GM18520 (cell line): ENCODE results near the gene C14orf180.

Source experiments
- ATAC-seq: cut with Tn5 transposase; IDR thresholded peaks from one replicate; pipeline ENCODE4 v1.9.1; 2021; ENCODE audit not compliant: unreplicated experiment

C14orf180 gene

DNA sequence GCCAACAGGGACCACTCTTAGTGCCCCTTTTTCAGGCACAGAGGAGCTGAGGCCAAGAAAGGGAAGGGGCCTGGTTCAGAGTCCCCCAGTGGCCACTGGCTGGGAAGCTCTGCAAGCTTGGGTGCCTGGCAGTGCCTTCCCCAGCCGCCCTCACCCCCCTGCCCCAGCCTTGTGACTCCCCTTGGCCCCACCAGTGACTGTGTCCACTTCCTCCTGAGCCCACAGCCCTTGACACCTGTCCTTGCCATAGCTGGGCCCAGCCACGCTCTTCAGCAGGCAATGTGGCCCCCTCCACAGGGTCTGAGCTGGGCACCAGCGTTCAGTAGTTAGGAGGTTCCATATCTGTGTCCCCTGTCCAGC, 19.0 kb upstream of the C14orf180 start:
- no peak for ATAC-seq

DNA sequence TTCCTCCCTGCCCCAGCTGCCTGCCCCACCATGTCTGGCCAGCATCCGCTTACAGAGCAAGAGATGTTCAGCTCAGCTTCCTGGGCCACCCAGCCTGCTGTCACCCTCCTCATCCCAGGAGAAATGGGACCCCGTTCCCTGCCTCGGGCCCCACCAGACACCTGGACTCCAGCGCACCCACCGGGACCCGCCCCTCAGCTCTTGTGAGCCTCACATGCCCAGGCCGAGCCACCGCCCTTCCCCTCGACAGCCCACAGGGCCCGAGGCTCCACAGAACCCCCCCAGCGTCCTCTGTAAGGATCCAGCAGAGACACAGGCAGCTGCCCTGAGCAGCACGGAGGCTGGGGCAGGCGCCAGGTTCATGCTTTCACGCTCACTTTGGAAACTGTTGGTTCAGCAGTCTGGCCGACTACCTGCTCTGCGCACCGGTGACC, 18.4 kb upstream of the C14orf180 start:
- ATAC-seq = no peak

DNA sequence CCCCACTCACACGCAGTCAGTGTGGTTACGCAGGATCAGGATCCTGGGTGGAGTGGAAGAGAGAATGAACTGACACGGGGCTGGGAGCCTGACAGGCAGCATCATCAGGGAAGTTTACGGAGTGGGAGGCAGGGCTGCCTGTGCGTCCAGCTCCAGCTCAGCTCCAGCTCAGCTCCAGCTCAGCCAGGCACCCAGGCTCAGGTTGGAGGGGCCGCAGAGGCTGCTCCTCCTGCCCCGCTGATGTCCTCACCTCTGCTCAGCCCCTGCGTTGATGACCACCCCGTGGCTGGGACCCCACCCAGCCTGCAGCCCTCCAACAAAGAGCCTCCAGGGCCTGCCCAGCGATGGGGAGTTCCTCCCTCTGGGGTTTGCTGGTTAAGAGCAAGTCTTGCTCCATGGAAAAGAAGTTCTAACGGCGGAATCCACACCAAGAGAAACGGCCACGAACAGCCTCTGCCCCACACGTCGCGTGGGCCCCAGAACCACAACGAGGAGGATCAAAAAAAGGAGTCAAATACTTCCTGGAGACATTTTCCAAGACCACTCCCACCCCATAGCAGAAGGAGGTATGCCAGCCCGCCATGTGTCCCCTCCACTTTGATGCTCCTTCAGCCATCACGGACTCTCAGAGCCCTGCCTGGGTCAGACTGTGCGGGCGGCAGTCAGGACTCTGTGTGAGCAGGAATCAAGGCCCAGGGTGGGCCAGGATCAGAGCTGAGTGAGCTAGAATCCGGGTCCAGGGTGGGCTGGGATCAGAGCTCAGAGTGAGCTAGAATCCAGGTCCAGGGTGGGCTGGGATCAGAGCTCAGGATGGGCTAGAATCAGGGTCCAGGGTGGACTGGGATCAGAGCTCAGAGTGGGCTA, 17.7 kb upstream of the C14orf180 start:
- ATAC-seq = no peak

DNA sequence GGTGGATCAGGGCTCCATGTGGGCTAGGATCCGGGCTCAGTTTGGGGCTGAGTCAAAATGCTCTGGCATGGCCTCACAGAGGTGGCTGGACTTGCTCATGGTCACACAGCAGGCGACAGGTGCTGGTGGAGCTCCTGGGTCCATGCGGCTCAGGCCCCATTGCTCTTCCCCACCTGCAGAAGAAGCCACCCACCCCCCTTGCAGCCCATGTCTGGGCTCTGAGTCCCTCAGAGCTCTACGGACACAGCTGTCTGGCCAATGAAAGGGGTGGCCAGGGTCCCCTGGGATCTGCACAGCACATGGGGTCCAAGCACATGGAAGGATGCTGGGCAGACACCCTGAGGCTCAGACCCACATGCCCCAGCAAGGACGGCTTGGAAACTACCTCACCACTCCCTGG, 17.0 kb upstream of the C14orf180 start:
- ATAC-seq = no peak

DNA sequence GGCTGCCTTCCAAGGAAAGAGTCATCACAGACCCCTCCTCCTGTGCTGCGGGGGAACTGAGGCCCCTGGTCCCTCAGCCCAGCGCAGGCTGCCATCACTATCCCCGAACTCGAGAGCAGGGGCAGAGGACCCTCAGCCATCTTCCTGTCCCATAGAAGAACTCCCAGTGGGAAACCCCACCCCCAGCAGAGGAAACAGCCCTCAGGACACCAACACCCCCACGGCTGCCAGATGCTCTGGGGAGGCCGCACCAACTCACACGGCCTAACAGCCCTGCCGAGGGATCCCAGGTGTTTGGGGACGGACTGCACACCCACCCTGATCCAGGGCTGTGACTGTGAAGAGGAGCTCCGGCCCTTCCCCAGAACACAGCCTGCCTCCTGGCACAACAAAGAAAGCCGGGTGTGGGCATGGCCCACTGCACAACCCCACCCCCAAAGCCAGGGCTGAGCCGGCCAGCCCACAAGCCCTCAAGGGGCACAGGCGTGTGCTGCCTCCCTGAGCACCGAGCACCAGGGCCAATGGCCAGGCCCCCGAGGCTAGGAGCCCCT, 16.3 kb upstream of the C14orf180 start:
- ATAC-seq = no peak

DNA sequence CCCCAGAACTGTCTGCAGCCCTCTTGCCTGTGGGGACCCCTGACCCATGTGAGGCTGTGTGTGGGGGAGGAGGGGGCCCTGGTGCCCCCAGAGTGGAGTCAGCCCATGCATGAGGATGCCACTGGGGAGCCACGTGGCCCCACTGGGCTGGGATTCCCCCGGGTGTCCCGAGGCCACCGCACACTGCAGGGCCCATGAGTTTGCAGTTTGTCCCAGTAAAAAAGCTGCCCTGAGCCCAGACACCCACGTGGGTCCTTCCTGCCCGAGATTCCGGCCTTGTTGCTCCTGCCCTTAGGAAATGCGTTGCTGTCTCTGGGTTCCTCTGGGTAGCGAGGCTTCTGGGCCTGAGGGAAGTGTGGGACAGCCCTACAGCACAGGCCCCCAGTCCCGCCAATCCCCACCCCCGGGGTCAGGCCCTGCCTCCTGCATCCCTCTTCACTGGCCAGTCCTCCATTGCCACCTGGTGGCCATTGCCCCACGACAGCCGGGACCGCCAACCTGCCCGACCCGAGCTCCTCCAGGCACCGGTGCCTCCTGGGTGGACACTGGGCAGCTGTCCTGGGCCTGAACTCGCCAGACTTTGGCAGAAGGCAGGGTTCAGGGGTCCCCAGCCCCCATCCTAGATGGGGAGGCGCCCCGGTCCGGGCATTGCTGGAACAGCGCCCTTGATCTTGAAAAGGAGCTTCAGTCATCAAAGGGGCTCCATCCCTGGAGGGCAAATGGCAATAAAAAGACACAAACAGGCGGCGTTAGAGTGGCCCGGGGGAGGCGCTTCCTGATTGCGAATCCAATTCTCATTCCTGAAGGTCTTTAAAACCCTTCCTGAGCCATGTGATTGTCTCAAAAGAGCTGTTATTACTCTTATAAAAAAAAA, 15.6 kb upstream of the C14orf180 start:
- ATAC-seq = no peak

DNA sequence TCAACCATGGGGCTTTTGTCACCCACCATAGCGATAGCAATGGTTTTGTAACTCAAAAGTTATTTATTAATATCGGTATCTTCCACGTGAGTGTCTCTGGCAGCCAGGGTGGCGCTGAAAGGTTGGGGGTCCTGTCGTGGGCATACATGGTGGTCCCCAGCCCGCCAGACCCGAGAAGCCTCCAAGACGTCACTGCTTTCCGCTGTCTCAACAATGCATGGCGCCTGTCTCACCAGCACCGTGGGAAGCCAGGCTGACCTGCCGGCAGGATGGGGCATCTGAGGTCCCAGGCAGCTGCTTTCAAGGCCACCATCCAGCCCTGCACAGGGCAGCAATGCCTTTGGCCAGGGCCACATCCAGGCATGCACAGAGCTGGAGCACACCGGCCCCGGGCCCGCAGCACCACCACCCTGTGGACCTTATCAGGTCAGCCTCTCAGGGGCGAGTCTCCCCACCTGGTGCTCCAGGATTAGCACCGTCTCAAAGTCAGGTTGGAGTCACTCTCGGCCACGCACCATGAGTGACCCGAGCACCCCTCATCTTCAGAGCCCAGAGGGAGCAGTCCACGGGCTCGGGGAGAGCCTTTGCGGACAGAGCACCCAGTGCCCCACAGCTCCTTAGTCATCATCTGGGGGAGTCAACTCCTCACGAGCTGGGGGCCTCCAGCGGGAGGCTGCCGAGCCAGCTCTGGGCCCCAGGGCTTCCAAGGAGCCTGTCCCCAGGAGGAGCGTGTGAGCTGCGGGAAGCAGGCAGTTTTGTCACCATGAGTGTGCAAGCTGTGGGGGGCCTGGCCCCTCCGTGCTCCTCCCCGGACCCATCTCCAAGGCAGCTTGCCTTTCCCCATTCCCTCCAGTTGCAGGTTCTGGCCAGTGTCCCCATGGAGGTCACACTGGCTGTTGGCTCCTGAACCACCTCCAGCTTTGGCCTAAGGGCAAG, 14.6 kb upstream of the C14orf180 start:
- ATAC-seq = no peak

DNA sequence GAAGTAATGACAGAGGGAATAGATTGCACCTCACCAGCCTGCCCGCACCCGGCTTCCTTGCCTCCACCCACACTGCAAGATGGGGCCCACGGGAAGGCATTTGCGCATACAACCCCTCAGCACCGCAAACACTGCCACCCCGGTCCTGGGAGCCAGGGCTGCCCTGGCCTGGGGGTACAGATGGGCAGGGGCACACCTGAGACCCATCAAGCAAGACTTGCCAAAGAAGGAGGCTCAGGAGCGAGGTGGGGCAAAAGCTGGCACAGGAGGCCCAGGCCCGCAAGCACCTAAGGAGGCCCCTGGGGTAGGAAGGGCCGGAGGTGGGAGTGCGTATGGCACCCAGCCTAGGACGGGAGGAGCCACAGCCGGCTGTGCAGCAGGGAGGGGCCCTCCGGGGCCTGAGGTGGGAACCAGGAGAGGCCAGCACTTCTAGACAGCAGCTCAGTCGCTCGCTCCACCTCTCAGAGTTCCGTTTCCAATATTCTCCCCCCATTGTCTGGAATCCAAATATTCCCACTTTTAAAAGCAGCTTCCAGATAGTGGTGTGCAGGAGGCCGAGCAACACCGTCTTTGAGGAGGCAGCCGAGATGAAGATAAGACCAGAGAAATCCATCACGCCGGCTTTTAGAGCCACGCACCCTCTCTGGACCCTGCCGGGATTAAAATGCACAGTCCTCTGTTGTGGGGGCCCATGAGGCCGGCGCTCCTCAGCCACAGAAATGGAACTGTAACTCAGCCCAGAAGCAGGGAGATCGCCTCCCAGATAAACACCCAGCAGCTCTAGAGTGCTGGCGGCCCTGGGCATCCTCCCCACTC, 12.2 kb upstream of the C14orf180 start:
- no peak for ATAC-seq

DNA sequence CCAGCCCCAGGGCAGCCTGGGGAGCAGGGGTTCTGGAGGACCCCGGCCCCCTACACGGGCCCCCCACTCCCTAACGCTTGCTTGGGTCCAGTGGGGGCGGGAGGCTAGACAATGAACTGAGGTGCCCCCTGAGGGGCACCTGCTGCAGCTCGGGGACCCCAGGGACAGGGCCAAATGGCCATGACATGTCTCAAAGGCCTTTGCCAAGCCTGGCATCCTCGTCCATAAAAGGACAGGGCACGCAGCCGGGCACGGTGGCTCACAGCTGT, 11.7 kb upstream of the C14orf180 start:
- ATAC-seq = no peak

DNA sequence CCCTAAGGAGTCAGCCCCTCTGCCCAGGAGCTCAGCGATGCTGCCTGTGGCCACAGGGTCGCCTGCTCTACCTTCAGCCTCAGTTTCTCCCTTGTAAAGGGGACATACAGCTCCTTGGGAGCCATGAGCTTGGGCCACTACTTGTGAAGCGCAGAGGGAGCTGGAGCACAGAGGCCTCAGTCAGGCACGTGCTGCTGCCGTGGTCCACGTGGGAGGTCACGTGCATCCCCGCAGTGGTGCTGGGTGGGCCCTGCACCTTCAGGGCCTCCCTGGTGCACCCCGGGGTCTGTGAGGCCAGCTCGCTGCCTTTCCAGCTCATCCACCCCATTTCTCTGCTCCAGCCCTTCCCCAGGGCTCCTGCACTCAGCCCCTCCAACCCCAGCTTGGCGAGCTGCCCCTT, 10.9 kb upstream of the C14orf180 start:
- ATAC-seq = no peak

DNA sequence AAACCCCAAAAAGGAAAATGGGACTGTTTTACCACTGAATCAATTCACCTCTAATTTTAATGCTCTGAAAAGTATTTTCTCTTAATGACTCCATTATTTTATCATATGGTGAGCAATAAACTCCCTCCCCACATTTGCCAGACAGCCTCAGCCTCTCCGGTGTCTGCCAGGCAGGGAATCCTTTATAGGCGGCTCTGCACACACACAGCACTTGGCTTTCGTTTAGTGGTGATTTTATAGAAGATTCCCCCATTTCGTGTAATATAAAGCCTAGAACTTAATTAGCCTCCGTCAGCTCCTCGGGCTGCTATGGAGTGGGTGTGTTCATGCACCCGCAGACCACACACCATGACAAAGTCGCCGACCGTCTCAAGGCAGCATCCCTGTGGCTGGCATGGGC, 10.1 kb upstream of the C14orf180 start:
- no peak for ATAC-seq

DNA sequence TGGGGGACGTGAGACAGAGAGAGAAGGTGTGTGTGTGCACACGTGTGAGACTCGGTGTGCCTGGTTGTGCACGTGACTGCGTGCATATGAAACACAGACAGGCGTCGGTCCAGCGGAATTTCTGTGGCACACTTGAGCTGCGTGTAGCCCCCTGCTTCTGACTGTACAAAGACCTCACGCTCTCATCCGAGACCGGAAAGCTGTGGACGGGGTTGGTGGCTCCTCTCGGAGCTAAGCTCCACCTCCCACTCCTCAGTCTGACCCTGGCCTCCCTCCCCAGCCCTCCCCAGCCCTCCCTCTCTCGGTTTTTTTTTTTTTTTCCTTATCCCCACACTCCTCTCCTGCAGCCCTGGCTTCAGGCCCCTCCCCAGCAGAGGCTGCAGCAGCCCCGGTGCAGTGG, 8.3 kb upstream of the C14orf180 start:
- ATAC-seq = no peak

DNA sequence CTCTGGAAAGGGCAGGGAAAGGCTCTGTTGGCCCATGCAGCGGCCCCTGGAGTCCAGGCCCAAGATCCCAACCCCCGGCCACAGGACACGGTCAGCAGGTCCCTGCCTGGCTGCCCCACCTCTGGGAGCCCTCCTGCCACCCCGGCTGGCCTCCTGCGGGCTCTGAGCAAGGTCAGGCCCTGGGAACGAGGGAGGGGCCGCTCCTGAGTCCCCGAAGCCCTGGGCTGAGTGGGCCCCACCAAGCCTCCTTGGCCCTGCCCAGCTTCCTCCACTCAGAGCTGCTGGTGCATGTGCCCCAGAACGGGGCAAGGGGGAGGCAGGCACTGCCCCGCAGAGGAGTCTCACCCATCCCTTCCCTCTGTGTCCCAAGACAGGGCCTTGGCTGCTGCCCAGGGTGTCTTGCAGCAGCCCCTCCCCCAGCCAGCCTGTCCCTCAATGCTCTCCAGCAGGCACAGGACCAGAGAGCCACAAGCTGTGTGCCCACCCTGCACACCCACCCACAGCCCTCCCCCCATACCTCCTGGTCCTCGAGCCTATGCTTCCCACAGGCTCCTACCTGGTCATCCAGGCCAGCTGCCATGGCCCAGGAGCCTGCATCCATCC, 7.4 kb upstream of the C14orf180 start:
- no peak for ATAC-seq

DNA sequence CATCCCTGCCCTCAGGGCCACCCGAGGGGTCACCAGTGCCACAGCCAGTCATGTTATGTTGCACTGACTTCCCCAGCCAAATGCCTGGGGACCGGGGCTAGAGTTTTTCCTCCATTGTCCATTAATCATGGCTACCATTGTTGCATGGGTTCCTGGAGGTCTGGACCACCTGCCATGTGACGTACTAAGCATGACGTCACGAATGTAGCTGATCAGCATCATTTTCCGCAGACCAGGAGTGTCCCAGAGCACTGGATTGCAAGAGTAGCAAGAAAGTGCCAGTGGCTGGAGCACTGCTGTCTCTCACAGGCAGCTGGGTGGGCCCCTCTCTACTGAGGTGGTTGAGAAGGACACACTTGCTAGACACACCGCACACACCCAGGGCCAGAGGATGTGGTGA, 6.9 kb upstream of the C14orf180 start:
- ATAC-seq = no peak

DNA sequence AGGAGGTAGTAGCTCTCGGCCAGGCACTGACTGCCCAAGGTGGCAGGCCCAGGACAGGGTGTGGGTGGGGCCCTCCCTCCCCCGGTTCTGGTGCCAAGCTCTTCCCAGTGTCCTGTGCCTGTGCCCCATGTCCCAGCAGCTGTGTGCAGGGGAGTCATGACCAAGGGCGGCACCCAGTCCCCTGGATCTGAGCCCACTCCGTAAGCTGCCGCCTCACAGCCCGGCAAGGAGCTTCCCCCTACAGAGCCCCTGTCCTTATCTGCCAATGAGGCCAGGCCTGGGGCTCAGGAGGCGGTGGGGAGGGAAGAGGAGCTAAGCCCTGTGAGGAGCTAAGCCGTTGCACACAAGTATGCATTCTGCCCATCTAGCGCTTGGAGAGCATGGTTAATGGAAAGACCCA, 5.6 kb upstream of the C14orf180 start:
- ATAC-seq = no peak

DNA sequence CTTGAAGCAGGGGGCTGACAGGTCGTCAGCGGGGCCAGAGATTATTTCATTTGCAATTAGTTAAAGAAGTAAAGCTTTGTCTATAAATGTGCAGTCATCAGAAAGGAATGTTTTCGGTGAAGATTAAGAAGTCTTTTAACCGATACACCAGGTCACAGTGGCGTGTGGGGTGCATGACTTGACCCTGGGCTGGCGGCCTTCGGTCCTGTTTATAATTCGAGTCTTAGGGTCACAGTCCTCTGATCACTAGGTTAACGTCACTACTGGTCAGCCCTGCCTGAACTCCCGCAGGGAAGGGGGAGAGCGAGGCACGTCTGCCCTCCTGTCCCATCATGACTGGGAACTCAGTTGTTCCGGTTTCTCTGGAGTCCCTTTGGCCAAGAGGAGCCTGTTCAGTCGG, 5.0 kb upstream of the C14orf180 start:
- ATAC-seq = no peak

DNA sequence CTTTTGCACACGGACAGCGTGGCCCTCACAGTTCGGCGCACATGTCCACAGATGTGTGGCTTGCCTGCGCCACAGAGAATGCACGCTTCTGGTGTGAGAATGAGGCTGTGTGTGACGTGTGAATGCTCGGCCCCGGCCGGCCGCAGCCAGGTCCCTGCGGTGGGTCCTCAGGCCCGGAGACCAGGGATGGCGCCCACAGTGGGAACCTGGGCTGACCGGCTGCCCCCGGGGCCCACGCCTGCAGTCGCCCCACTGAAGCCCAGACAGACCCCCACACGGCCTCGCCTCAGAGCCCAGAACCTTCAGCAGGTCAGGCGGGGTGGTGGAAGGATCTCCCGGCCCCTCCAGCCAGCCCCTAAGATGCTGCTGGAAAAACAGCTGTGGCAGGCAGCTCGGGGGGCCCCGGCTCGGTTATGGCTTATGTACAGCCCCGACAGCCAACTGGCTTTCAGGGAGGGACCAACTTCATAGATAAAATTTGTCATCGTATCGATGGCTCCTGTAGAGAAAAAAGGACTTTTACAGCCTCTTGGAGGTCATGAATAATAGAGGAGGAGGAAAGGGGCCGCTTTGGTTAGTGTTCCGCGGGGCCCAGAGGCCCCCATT, 4.5 kb upstream of the C14orf180 start:
- no peak for ATAC-seq

DNA sequence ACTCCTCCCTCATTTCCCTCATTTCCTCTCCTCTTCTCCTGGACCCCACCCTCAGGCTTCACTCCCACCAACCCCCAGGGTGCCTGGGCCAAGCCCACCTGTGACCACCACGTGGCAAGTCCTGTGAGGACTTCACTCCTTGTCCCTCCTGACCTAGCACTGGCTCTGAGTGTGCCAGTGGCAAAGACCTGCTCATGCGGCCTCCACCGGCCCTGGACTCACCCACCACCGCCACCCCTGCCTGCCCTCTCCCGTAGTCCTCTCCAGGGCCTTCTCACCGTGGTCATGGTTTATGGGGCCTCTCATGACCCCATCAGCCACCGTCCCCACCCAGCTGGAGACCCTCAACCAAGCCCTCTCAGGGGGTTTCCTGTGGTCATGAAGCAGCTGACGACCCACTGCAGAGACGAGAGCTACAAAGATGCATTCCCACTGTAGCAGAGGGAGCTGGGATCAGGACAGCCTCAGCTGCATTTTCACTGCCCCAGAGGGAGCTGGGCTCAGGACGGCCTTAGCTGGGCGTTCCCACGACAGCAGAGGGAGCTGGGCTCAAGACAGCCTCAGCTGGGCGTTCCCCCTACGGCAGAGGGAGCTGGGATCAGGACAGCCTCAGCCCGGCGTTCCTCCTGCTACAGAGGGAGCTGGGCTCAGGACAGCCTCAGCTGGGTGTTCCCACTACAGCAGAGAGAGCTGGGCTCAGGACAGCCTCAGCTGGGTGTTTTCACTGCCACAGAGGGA, 3.2 kb upstream of the C14orf180 start:
- ATAC-seq = no peak

DNA sequence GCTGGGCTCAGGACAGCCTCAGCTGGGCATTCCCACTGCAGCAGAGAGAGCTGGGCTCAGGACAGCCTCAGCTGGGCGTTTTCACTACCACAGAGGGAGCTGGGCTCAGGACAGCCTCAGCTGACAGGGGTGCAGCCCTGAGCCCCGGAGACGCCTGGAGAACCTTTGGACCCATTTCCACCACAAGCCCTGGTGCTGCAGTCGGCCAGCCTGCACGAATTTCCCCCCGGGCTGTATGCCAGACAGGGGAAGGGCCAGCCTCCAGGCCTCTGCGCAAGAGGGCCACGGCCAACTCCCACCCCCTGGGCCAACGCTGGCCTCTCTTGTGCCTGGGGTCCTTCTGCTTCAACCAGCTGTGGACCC, 2.6 kb upstream of the C14orf180 start:
- no peak for ATAC-seq
